Activated naive CD4-positive, alpha-beta T cell treated with anti-CD3 and anti-CD28 coated beads for 36 hours (primary cell): ENCODE results near the gene C3AR1. TPM values are rescaled to one million over a fixed set of nuclear protein-coding genes. Genes with fewer than 3 reads are reported as not detected.

ENCODE experiments used
- CTCF ChIA-PET: fragments of 350-600 bp; sonication (Branson Sonifier 250); formaldehyde crosslinking; loops from one replicate; lab custom pipeline; 2021; ENCODE audit warnings: antibody characterized with exemption; lab: Charles Lee
- DNase-seq: peaks from one replicate; pipeline ENCODE4 v3.0.0-alpha.2; 2020
- H3K27ac Mint-ChIP-seq: one replicate; pipeline ENCODE4 v1.8.0; 2021; ENCODE audit warnings: mild to moderate bottlenecking, mixed read lengths
- H3K27me3 Mint-ChIP-seq: one replicate; pipeline ENCODE4 v1.8.0; 2021; ENCODE audit warnings: low read depth, mixed read lengths
- H3K36me3 Mint-ChIP-seq: one replicate; pipeline ENCODE4 v1.8.0; 2021; ENCODE audit warnings: low read depth, mixed read lengths
- H3K4me1 Mint-ChIP-seq: one replicate; pipeline ENCODE4 v1.8.0; 2021; ENCODE audit warnings: low read depth, mixed read lengths
- H3K4me3 Mint-ChIP-seq: one replicate; pipeline ENCODE4 v1.8.0; 2021; ENCODE audit warnings: mild to moderate bottlenecking, moderate library complexity, mixed read lengths
- H3K9me3 Mint-ChIP-seq: one replicate; pipeline ENCODE4 v1.8.0; 2021; ENCODE audit warnings: mixed read lengths
- intact Hi-C: fragments of 100-400 bp; cut with micrococcal nuclease; formaldehyde crosslinking; loops from one replicate; pipeline ENCODE4 v1.15.1; 2023
- total RNA-seq, 2 experiments: library from RNA; stranded (reverse); gene quantifications; one replicate each; pipeline ENCODE4 v1.2.3, GENCODE V29; 2021

Gene C3AR1
- total RNA-seq, 2 experiments from 2014 or later = 0.21 to 0.25 TPM

GRCh38 chr12:8057306-8057705, 8.9 kb downstream of the C3AR1 start:
- H3K27me3 Mint-ChIP-seq = no peaks in the 10 kb centered on the region
- H3K4me1 Mint-ChIP-seq = peaks cover 10% of the 10 kb centered on the region
- intact Hi-C loops = no loop called here
- no peaks in the 10 kb centered on the region for H3K9me3 Mint-ChIP-seq
- no peak for DNase-seq
- CTCF ChIA-PET = interaction anchor here (1.3 to 3.6 kb wide), 2 partner anchors 9 to 21 kb away, joined by 5 to 15 read pairs; partner anchors contain the start of gene C3AR1
- peaks cover 12% of the 10 kb centered on the region for H3K36me3 Mint-ChIP-seq
- H3K4me3 Mint-ChIP-seq = no peak overlapping the region
- H3K27ac Mint-ChIP-seq = no peak overlapping the region

GRCh38 chr12:8054816-8055215, 11.3 kb downstream of the C3AR1 start:
- CTCF ChIA-PET = no interaction called here

GRCh38 chr12:8052679-8053078, 13.5 kb downstream of the C3AR1 start:
- CTCF ChIA-PET = no interaction called here
- Mint-ChIP-seq H3K4me3 (no peak overlapping the region), H3K36me3 (peaks cover 33% of the 10 kb centered on the region), H3K27ac (no peak overlapping the region), H3K4me1 (peaks cover 11% of the 10 kb centered on the region), H3K9me3 (no peaks in the 10 kb centered on the region), H3K27me3 (no peaks in the 10 kb centered on the region)
- no peak for DNase-seq
- intact Hi-C loops = no loop called here

More at GRCh38 chr12:8054816-8055215, 11.3 kb downstream of the C3AR1 start:
- no peaks in the 10 kb centered on the region for H3K9me3 Mint-ChIP-seq
- no peak overlapping the region for H3K4me3 Mint-ChIP-seq
- no peaks in the 10 kb centered on the region for H3K27me3 Mint-ChIP-seq
- no peak for DNase-seq
- H3K4me1 Mint-ChIP-seq = peaks cover 10% of the 10 kb centered on the region
- peaks cover 20% of the 10 kb centered on the region for H3K36me3 Mint-ChIP-seq
- H3K27ac Mint-ChIP-seq = no peak overlapping the region
- intact Hi-C loops = no loop called here

- Mint-ChIP-seq H3K4me3 (no peak overlapping the region), H3K27ac (no peak overlapping the region), H3K27me3 (no peaks in the 10 kb centered on the region), H3K9me3 (no peaks in the 10 kb centered on the region), H3K36me3 (peaks cover 48% of the 10 kb centered on the region), H3K4me1 (peaks cover 16% of the 10 kb centered on the region)
- intact Hi-C loops = no loop called here
- CTCF ChIA-PET = interaction anchor here (0.6 to 10.7 kb wide), 5 partner anchors 10 to 57 kb away, joined by 3 to 205 read pairs (median 3); no protein-coding TSS in a partner anchor
- no peak for DNase-seq
These were observed 15.4 kb downstream of the C3AR1 start for GRCh38 chr12:8050600-8051250.

- peaks cover 53% of the 10 kb centered on the region for H3K36me3 Mint-ChIP-seq
- no peaks in the 10 kb centered on the region for H3K27me3 Mint-ChIP-seq
- intact Hi-C loops = no loop called here
- DNase-seq = no peak
- peaks cover 16% of the 10 kb centered on the region for H3K4me1 Mint-ChIP-seq
- H3K4me3 Mint-ChIP-seq = no peak overlapping the region
- H3K9me3 Mint-ChIP-seq = no peaks in the 10 kb centered on the region
- CTCF ChIA-PET = interaction anchor here (1.0 to 10.7 kb wide), 2 partner anchors 11 to 29 kb away, joined by 3 to 205 read pairs; no protein-coding TSS in a partner anchor
- H3K27ac Mint-ChIP-seq = no peak overlapping the region
These were observed 17.3 kb downstream of the C3AR1 start for GRCh38 chr12:8048906-8049305.

GRCh38 chr12:8047842-8048241, 18.3 kb downstream of the C3AR1 start:
- H3K36me3 Mint-ChIP-seq = peaks cover 55% of the 10 kb centered on the region
- DNase-seq = no peak
- H3K27ac Mint-ChIP-seq = peak overlapping the region; percentile 31
- no peaks in the 10 kb centered on the region for H3K9me3 Mint-ChIP-seq
- CTCF ChIA-PET = interaction anchor here (0.6 to 10.7 kb wide), 3 partner anchors 30 to 87 kb away, joined by 3 to 205 read pairs (median 4); no protein-coding TSS in a partner anchor
- intact Hi-C loops = no loop called here
- H3K4me3 Mint-ChIP-seq = no peak overlapping the region
- peaks cover 18% of the 10 kb centered on the region for H3K4me1 Mint-ChIP-seq
- H3K27me3 Mint-ChIP-seq = no peaks in the 10 kb centered on the region

GRCh38 chr12:8045952-8046944, 19.9 kb downstream of the C3AR1 start:
- intact Hi-C loops = loop anchor here (1.0 kb wide), 1 partner anchor 32 kb away; no protein-coding TSS in a partner anchor
- CTCF ChIA-PET = interaction anchor here (0.5 to 10.7 kb wide), 15 partner anchors 8 to 187 kb away, joined by 3 to 205 read pairs (median 4); partner anchors contain the start of genes C3AR1, FOXJ2 and NECAP1
- peak; percentile 91 for DNase-seq
- Mint-ChIP-seq H3K4me1 (peaks cover 18% of the 10 kb centered on the region), H3K27ac (no peak overlapping the region), H3K9me3 (no peaks in the 10 kb centered on the region), H3K27me3 (no peaks in the 10 kb centered on the region), H3K4me3 (no peak overlapping the region), H3K36me3 (peaks cover 53% of the 10 kb centered on the region)

GRCh38 chr12:8040791-8041190, 25.4 kb downstream of the C3AR1 start:
- H3K4me1 Mint-ChIP-seq = peaks cover 35% of the 10 kb centered on the region
- CTCF ChIA-PET = interaction anchor here (0.6 to 10.7 kb wide), 8 partner anchors 9 to 259 kb away, joined by 3 to 205 read pairs (median 3); partner anchors contain the start of gene FOXJ2
- H3K4me3 Mint-ChIP-seq = no peak overlapping the region
- no peaks in the 10 kb centered on the region for H3K27me3 Mint-ChIP-seq
- no peaks in the 10 kb centered on the region for H3K9me3 Mint-ChIP-seq
- H3K36me3 Mint-ChIP-seq = peaks cover 28% of the 10 kb centered on the region
- intact Hi-C loops = no loop called here
- no peak overlapping the region for H3K27ac Mint-ChIP-seq
- DNase-seq = no peak

GRCh38 chr12:8038659-8039114, 27.5 kb downstream of the C3AR1 start:
- peaks cover 55% of the 10 kb centered on the region for H3K4me1 Mint-ChIP-seq
- H3K27ac Mint-ChIP-seq = no peak overlapping the region
- H3K4me3 Mint-ChIP-seq = peak overlapping the region; percentile 16
- no peaks in the 10 kb centered on the region for H3K27me3 Mint-ChIP-seq
- CTCF ChIA-PET = interaction anchor here (0.6 to 3.1 kb wide), 6 partner anchors 8 to 338 kb away, joined by 3 to 17 read pairs (median 4); no protein-coding TSS in a partner anchor
- peaks cover 18% of the 10 kb centered on the region for H3K36me3 Mint-ChIP-seq
- peak; percentile 57 for DNase-seq
- H3K9me3 Mint-ChIP-seq = no peaks in the 10 kb centered on the region
- intact Hi-C loops = loop anchor here (10.0 kb wide), 1 partner anchor 146 kb away; no protein-coding TSS in a partner anchor

- peaks cover 17% of the 10 kb centered on the region for H3K36me3 Mint-ChIP-seq
- CTCF ChIA-PET = interaction anchor here (0.8 to 3.1 kb wide), 7 partner anchors 9 to 200 kb away, joined by 3 to 17 read pairs (median 4); no protein-coding TSS in a partner anchor
- intact Hi-C loops = loop anchor here (10.0 kb wide), 1 partner anchor 147 kb away; no protein-coding TSS in a partner anchor
- peak overlapping the region; percentile 16 for H3K4me3 Mint-ChIP-seq
- no peaks in the 10 kb centered on the region for H3K9me3 Mint-ChIP-seq
- H3K4me1 Mint-ChIP-seq = peaks cover 55% of the 10 kb centered on the region
- DNase-seq = peak; percentile 43
- H3K27ac Mint-ChIP-seq = no peak overlapping the region
- H3K27me3 Mint-ChIP-seq = no peaks in the 10 kb centered on the region
These were observed 28.2 kb downstream of the C3AR1 start for GRCh38 chr12:8037947-8038346.

- CTCF ChIA-PET = interaction anchor here (0.6 to 3.1 kb wide), 5 partner anchors 11 to 219 kb away, joined by 3 to 17 read pairs (median 4); no protein-coding TSS in a partner anchor
- Mint-ChIP-seq H3K36me3 (peaks cover 12% of the 10 kb centered on the region), H3K9me3 (no peaks in the 10 kb centered on the region), H3K27me3 (no peaks in the 10 kb centered on the region), H3K4me1 (peaks cover 55% of the 10 kb centered on the region), H3K4me3 (no peak overlapping the region), H3K27ac (no peak overlapping the region)
- intact Hi-C loops = loop anchor here (10.0 kb wide), 1 partner anchor 148 kb away; no protein-coding TSS in a partner anchor
- no peak for DNase-seq
These were observed 29.0 kb downstream of the C3AR1 start for GRCh38 chr12:8037046-8037663.
